NCI-H2227 treated with DMSO at 0.1 percent for 48 hours (cell line): ENCODE results near the gene DNAH1.

ENCODE experiments used
- DNase-seq: peaks from one replicate; lab custom pipeline; 2025; lab: John Stamatoyannopoulos, UW

Gene DNAH1

DNA sequence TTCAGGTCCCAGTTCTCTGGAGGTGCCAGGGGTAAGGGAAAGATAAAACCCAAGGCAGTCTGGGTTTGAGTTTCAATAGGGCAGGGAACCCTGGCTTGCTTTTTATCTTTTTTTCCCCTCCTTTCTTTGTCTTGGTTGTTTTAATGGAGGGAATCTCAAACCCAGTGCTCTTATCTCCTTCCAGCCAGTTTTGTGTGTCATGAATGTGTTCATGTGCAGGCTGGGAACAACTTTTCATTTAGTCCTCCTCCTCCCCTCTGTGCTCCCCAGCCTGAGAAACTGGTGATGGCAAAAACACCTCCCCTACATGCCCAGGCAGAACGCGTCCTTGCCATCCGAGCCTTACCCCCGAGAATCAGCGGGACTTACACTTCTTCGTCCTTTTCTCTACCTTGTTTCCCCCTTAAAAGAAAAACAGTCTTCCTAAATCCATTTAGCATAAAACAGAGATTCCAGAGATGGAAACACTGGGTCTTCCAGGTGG, 117.9 kb downstream of the DNAH1 start:
- no peak for DNase-seq

- DNase-seq: no peak
Measured at GRCh38 chr3:52434491-52435115, 118.5 kb downstream of the DNAH1 start.

GRCh38 chr3:52435246-52436101, 119.4 kb downstream of the DNAH1 start:
- no peak for DNase-seq

- no peak for DNase-seq
Measured at GRCh38 chr3:52436500-52437149, 120.5 kb downstream of the DNAH1 start.

- DNase-seq: no peak
Measured at GRCh38 chr3:52437326-52438103, 121.4 kb downstream of the DNAH1 start.

DNA sequence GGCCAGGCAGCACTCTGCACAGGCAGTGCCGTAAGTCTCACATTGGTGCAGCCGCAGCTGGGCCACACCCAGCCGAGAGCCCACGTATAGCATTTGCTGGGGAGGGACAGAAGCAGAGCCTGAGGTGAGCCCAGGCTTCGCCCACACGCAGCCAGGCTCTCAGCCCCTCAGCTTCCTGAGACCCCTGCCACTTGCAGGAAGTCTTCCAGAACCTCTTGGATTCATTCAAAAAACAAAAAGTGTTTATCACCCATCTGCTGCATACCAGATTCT, 121.9 kb downstream of the DNAH1 start:
- no peak for DNase-seq

DNA sequence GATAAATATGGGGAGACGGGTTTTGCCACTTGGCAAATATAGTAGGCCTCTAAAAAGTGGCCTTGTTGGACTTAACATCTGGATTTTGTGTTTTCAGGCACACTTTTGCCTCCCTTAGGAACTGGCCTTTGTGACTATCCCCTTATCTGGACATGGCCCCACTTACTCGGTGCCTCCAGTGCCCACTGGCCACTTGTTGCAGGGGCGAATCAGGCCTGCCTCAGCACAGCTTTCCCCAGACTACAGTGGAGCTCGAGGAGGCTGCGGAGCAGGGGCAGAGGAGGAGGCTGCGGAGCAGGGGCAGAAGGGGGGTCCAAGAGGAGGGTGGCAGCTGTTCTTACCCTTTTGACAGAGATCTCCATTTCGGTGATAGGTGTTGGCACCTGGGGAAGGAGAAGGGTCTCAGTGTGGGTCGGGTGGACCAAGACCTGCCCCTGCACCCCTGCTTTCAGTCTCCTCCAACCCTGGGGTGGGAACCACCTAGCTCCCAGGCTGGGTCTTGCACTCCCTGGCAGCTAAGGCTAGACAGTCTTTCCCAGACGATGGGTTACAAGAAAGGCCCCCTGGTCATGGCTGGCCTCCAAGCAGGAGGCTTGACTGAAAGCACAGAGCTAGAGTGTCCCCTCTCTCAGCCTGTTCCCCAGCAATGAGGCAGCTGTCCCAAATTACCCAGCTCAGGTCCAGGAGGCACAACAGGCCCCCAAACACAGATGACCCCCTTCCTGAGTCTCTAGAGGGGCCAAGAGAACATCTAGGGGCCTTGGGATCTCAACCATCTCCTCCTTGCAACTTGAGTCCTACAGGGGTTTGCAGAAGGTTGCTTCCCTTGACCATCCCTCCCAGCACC, 122.7 kb downstream of the DNAH1 start:
- no peak for DNase-seq

- no peak for DNase-seq
Measured at GRCh38 chr3:52439426-52440248, 123.5 kb downstream of the DNAH1 start.

- DNase-seq: no peak
Measured at GRCh38 chr3:52440249-52440551, 124.1 kb downstream of the DNAH1 start.

DNA sequence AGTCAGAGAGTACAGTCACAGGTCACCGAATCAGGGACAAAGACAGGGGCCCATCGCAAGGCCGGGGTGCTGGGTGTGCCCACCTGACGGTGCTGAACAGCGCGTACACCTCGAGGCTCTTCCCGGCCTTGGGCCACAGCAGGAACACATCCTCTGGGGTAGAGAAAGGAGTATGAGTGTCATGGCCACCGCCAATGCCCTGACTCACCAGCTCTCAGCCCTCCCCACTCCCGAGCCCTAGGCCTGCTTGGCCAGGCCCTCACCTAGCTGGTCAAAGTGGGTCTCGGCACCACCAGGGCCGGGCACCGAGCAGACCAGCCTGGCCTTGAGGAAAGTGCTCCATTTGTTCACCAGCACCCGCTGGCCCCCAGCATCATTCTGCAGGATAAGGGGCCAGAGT, 124.6 kb downstream of the DNAH1 start:
- no peak for DNase-seq

- DNase-seq: no peak
Measured at GRCh38 chr3:52441091-52441771, 125.1 kb downstream of the DNAH1 start.

- DNase-seq: no peak
Measured at GRCh38 chr3:52441772-52442332, 125.7 kb downstream of the DNAH1 start.

DNA sequence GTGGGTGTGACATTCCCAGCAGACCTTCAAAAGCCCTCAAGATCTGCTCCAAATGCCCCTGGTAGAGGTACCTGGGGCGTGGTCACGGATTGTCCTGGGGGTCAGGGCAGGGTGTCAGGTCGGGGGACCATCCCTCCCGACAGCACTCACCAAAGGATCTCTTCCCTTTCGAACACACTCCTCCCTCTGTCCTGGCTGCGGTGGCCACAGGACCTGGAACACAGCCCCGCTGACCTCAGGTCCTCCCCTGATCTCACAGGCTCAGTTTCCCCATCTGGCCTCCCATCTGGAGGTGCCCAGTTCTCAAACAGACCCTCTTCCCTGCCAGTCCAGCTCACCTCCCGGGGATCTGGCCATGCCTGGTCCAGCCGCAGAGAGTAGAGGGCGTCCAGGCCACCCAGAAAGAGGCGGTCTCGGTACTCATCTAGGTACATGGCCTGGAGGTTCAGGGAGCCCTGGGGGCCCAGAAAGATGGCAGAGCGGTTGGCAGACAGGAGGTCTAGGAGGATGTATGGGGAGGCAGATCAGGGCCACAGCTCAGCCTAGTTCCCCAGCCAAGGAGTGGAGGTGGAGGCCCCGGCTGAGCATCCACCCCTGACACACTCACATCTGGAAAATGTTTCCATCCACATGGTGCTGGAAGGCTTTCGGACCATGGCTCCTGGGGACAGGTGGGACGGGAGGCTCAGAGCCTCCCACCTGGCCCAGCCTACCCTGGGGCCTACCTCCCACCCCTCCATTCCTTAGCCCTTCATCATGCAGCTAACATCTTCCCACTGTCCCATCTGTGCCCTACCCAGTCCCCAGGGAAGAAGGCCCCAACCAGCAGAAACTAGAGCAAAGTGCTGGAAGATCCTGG, 126.5 kb downstream of the DNAH1 start:
- DNase-seq: no peak

DNA sequence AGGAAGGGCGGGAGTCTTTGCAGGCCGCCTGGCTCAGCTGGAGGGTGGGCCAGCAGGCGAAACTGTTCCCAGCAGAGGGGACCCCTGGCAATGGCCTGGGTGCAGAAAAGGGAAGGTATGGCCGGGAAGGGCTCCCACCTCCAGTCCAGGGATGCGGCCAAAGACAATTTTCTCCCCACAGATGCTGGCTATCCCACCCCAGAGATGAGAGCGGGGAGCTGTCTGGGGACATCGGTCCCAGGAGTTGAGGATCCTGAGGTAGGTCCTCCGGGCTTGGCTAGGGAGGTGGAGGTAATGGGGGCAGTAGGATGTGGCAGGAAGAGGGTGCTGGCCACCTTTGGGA, 127.1 kb downstream of the DNAH1 start:
- DNase-seq: no peak

DNA sequence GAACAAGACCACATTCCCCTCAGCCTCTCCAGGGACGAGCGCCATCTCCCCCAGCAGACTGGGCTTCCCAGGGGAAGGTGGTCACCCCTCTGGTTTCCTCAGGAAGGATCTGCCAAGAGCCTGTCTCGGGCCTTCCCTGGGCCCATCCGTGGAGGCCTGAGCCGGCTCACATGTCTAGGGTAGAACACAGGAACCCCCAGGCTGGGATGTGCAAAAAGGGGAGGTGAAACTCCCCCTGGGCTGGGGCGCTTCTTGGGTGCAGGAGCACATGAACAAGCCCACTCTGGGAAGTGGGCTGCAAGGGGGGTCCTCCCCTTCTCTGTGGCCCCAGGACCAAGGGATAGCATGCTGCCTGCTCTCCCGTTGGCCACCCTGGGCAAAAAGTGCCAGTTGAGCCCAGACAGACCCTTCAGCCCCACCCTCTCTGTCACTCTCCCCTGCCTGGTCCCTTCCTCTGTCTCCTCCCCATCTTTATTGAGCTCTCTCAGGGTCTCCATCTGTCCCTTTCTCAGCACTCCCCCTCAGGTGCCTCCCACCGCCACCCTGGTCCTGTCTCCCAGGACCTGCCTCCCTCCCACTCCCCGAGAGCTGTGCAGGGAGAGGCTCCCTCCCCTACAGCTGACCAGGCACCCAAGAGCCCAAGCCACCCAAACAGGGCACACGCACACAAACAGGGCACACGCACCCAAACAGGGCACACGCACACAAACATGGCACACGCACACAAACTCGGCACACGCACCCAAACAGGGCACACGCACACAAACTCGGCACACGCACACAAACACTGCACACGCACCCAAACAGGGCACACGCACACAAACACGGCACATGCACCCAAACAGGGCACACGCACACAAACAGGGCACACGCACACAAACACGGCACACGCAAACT, 127.9 kb downstream of the DNAH1 start:
- DNase-seq: no peak

GRCh38 chr3:52444860-52445793, 129.0 kb downstream of the DNAH1 start, which contains the start of gene SEMA3G:
Gene SEMA3G, minus strand, starts transcription at chr3:52445103. Its CDS starts 76 bp downstream, at chr3:52445027.
- no peak for DNase-seq

- no peak for DNase-seq
Measured at GRCh38 chr3:52446042-52446441, 129.9 kb downstream of the DNAH1 start.
